Upper lobe of left lung (tissue), 6 donors: ENCODE data around the gene HNRNPA1L2. TPM values are rescaled to one million over a fixed set of nuclear protein-coding genes. Genes with fewer than 3 reads are reported as not detected.
A peak's percentile ranks its signal among the peaks of the same experiment; 100 is the strongest.

Experiments
- ATAC-seq, 2 donors: fragments of 200-7000 bp; cut with Tn5 transposase; one replicate each; pipeline ENCODE4 v1.9.1; 2022; ENCODE audit warnings: mild to moderate bottlenecking in 2 of 2, moderate library complexity in 2 of 2; ENCODE audit not compliant: low FRiP score in 2 of 2
- DNase-seq, 2 donors: peaks; one replicate each; pipeline ENCODE4 v3.0.0-alpha.2; 2019 to 2020
- H3K27ac ChIP-seq, 4 donors: fragments of 200-600 bp; sonication (generic); one replicate each; pipeline ENCODE4 v1.5.1; 2016 to 2019
- H3K27me3 ChIP-seq, 4 donors: fragments of 200-600 bp; sonication (generic); one replicate each; pipeline ENCODE4 v1.5.1; 2017 to 2019
- H3K36me3 ChIP-seq, 4 donors: fragments of 200-600 bp; sonication (generic); one replicate each; pipeline ENCODE4 v1.5.1; 2016 to 2019
- H3K4me1 ChIP-seq, 4 donors: fragments of 200-600 bp; sonication (generic); one replicate each; pipeline ENCODE4 v1.5.1; 2018 to 2019
- H3K4me3 ChIP-seq, 4 donors: fragments of 200-600 bp; sonication (generic); one replicate each; pipeline ENCODE4 v1.5.1; 2017 to 2019; ENCODE audit warnings: mild to moderate bottlenecking in 2 of 4, moderate library complexity in 1 of 4
- H3K9me3 ChIP-seq, 4 donors: fragments of 200-600 bp; sonication (generic); one replicate each; pipeline ENCODE4 v1.5.1; 2018 to 2019
- EP300 ChIP-seq, 4 donors: sonication (generic); formaldehyde crosslinking; IDR thresholded peaks; one replicate each; pipeline ENCODE4 v1.5.1; 2017; ENCODE audit warnings: antibody characterized with exemption in 4 of 4, control low read depth in 2 of 4
- POLR2A ChIP-seq, 4 donors: fragments of 450-650 bp; IDR thresholded peaks; one replicate each; pipeline ENCODE4 v1.5.1; 2016 to 2017; ENCODE audit warnings: antibody characterized with exemption in 4 of 4, mild to moderate bottlenecking in 2 of 4
- POLR2AphosphoS5 ChIP-seq, 2 donors: sonication (generic); formaldehyde crosslinking; IDR thresholded peaks; one replicate each; pipeline ENCODE4 v1.5.1; 2017; ENCODE audit warnings: antibody characterized with exemption in 2 of 2
- WGBS, 2 donors: methylation state at CpG; one replicate each; pipeline ENCODE4 v1.1.5; 2017 to 2018; 5-methylcytosine and 5-hydroxymethylcytosine counted together
- total RNA-seq, 6 donors: library from RNA; depleted of rRNA in 4 of 6; stranded (reverse); fragments of >200 nt in 4 of 6; gene quantifications; one replicate each; pipeline versions ENCODE4 v1.1.0 to v1.2.1, GENCODE V29; 2016 to 2021
- TF ChIP-seq, protein P1 (sequence below), 6 experiments: fragments of 450-650 bp in 4 of 6; fragments of 200-600 bp in 2 of 6; sonication (generic) in 2 of 6; IDR thresholded peaks; one replicate each; pipeline ENCODE4 v1.5.1; 2016 to 2019; ENCODE audit warnings: antibody characterized with exemption in 6 of 6
- donor health status: DM: no; HTN: no; CAD: no; lungs with moderate emphysema.
- donor health status: DM: no; HTN: yes; CAD: no; lungs with severe emphysema.

HNRNPA1L2 gene
- total RNA-seq, 6 donors from 2014 or later, result 2.7 to 7.3 (median 4.9) TPM

- ATAC-seq, result peak in 1 of 2 donors; percentile 67
- H3K27me3 ChIP-seq, result no peaks in the 10 kb centered on the region
- WGBS, 2 donors, result 88 to 90% methylated on average over 3 of the region's 3 CpGs
- peaks cover 2 to 37% (median 8%) of the 10 kb centered on the region in 4 donors for H3K36me3 ChIP-seq
- no peak overlapping the region for H3K4me3 ChIP-seq
- H3K4me1 ChIP-seq, result no peaks in the 10 kb centered on the region
- no peak for DNase-seq
- TF ChIP-seq EP300 (IDR thresholded peaks at IDR 0.05), result no peak
- TF ChIP-seq POLR2A (IDR thresholded peaks at IDR 0.05), result no peak
- no peak for TF ChIP-seq POLR2AphosphoS5 (IDR thresholded peaks at IDR 0.05)
- TF ChIP-seq, protein P1, sequence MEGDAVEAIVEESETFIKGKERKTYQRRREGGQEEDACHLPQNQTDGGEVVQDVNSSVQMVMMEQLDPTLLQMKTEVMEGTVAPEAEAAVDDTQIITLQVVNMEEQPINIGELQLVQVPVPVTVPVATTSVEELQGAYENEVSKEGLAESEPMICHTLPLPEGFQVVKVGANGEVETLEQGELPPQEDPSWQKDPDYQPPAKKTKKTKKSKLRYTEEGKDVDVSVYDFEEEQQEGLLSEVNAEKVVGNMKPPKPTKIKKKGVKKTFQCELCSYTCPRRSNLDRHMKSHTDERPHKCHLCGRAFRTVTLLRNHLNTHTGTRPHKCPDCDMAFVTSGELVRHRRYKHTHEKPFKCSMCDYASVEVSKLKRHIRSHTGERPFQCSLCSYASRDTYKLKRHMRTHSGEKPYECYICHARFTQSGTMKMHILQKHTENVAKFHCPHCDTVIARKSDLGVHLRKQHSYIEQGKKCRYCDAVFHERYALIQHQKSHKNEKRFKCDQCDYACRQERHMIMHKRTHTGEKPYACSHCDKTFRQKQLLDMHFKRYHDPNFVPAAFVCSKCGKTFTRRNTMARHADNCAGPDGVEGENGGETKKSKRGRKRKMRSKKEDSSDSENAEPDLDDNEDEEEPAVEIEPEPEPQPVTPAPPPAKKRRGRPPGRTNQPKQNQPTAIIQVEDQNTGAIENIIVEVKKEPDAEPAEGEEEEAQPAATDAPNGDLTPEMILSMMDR (IDR thresholded peaks at IDR 0.05), result no peak
- H3K27ac ChIP-seq, result no peak overlapping the region
- no peaks in the 10 kb centered on the region for H3K9me3 ChIP-seq
Measured at GRCh38 chr13:52644108-52644507, 1.9 kb downstream of the HNRNPA1L2 start.

- Histone ChIP-seq H3K27me3 (no peaks in the 10 kb centered on the region), H3K36me3 (peaks cover 0 to 24% (median 3%) of the 10 kb centered on the region in 4 donors), H3K4me3 (no peak overlapping the region), H3K27ac (no peak overlapping the region), H3K9me3 (no peaks in the 10 kb centered on the region), H3K4me1 (peaks cover 11 to 13% (median 12%) of the 10 kb centered on the region in 4 donors)
- ATAC-seq (no peak), DNase-seq (no peak)
- TF ChIP-seq POLR2AphosphoS5 (IDR thresholded peaks at IDR 0.05) (no peak), POLR2A (IDR thresholded peaks at IDR 0.05) (no peak), EP300 (IDR thresholded peaks at IDR 0.05) (no peak)
- TF ChIP-seq, protein P1 (IDR thresholded peaks at IDR 0.05), result no peak
Measured at GRCh38 chr13:52646967-52647366, 4.7 kb downstream of the HNRNPA1L2 start.

DNA sequence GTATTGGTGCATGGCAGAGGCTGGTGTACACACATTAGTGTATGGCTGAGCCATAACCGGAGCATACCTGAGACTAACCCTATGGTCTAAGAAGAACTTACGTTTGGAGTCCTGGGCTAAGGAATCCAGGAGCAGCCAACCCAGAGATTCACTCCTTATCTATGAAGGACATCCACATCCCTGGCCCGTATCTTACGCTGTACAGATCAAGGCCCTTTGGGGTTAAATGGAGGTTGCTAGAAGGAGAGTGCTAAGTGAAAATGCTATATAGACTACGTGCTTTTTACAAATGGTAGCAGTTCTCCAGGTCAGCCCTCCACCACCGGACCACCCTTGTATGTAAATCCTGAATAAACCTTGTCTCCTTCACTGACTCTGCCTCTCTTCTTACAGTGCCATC, 8.5 kb downstream of the HNRNPA1L2 start:
- H3K9me3 ChIP-seq, result no peaks in the 10 kb centered on the region
- H3K27me3 ChIP-seq, result no peaks in the 10 kb centered on the region
- peak overlapping the region in 1 of 4 donors; percentile 71 for H3K4me3 ChIP-seq
- H3K4me1 ChIP-seq, result peaks cover 26 to 37% (median 31%) of the 10 kb centered on the region in 4 donors
- H3K36me3 ChIP-seq, result peaks cover 0 to 11% (median 0%) of the 10 kb centered on the region in 4 donors
- 81 to 86% methylated on average over 5 to 6 of the region's 6 CpGs for WGBS, 2 donors
- ATAC-seq, result no peak
- DNase-seq, result no peak
- no peak overlapping the region for H3K27ac ChIP-seq
- TF ChIP-seq POLR2AphosphoS5 (IDR thresholded peaks at IDR 0.05) (no peak), EP300 (IDR thresholded peaks at IDR 0.05) (no peak), POLR2A (IDR thresholded peaks at IDR 0.05) (no peak)
- TF ChIP-seq, protein P1 (IDR thresholded peaks at IDR 0.05), result no peak

- Histone ChIP-seq H3K27me3 (no peaks in the 10 kb centered on the region), H3K4me1 (peaks cover 29 to 37% (median 34%) of the 10 kb centered on the region in 4 donors), H3K27ac (peak overlapping the region; percentile 94 to 98 (median 97)), H3K4me3 (peak overlapping the region; percentile 63 to 88 (median 72)), H3K9me3 (no peaks in the 10 kb centered on the region), H3K36me3 (peaks cover 0 to 11% (median 0%) of the 10 kb centered on the region in 4 donors)
- DNase-seq, result no peak
- TF ChIP-seq POLR2A (IDR thresholded peaks at IDR 0.05) (no peak), EP300 (IDR thresholded peaks at IDR 0.05) (no peak)
- TF ChIP-seq, protein P1 (IDR thresholded peaks at IDR 0.05), result no peak
- 0% methylated on average over 7 of the region's 7 CpGs for WGBS, 2 donors
- ATAC-seq, result peak; percentile 56 to 68
Measured at GRCh38 chr13:52651897-52652195, 9.6 kb downstream of the HNRNPA1L2 start.
